ENCODE data around the gene NDC1.

DNA sequence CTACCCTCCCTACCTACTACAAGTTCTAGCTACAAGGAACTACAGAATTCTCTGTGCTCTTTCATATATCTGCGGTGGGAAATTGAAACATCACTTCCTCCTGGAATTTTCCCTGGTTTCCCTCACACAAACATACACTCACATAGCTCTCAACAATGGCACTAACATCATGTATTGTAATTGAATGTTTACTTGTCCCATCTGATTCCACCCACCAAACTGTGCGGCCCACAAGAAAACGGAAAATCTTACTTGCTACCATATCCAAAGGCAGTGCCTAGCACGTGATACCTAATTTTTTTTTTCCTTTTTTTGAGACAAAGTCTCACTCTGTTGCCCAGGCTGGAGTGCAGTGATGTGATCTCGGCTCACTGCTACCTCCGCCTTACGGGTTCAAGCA is 33.9 kb downstream of the NDC1 start:
- TF ChIP-seq, protein P1, sequence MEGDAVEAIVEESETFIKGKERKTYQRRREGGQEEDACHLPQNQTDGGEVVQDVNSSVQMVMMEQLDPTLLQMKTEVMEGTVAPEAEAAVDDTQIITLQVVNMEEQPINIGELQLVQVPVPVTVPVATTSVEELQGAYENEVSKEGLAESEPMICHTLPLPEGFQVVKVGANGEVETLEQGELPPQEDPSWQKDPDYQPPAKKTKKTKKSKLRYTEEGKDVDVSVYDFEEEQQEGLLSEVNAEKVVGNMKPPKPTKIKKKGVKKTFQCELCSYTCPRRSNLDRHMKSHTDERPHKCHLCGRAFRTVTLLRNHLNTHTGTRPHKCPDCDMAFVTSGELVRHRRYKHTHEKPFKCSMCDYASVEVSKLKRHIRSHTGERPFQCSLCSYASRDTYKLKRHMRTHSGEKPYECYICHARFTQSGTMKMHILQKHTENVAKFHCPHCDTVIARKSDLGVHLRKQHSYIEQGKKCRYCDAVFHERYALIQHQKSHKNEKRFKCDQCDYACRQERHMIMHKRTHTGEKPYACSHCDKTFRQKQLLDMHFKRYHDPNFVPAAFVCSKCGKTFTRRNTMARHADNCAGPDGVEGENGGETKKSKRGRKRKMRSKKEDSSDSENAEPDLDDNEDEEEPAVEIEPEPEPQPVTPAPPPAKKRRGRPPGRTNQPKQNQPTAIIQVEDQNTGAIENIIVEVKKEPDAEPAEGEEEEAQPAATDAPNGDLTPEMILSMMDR (conservative IDR thresholded peaks at IDR 0.05; ENCODE audit: low read depth, low read length) = no peak
- TF ChIP-seq POLR2A (IDR thresholded peaks at IDR 0.05; ENCODE audit: low read depth, low read length) (no peak), RCOR1 (IDR thresholded peaks at IDR 0.05; ENCODE audit: insufficient replicate concordance, low read length) (no peak), MXI1 (IDR thresholded peaks at IDR 0.05; ENCODE audit: borderline replicate concordance, low read depth, low read length) (no peak), BHLHE40 (IDR thresholded peaks at IDR 0.05; ENCODE audit: low read depth, low read length) (no peak), NFE2L2 (IDR thresholded peaks at IDR 0.05; ENCODE audit: low read depth, low read length) (no peak)

All from IMR-90 (cell line).